Esophagus muscularis mucosa (tissue), 4 donors: ENCODE measurements around the gene WDR48.

Experiments
- EP300 ChIP-seq: sonication (generic); formaldehyde crosslinking; IDR thresholded peaks from one replicate; pipeline ENCODE4 v1.6.1; 2017; ENCODE audit warnings: antibody characterized with exemption
- POLR2A ChIP-seq: fragments of 450-650 bp; IDR thresholded peaks from one replicate; pipeline ENCODE4 v1.6.1; 2017; ENCODE audit warnings: antibody characterized with exemption, moderate library complexity, mild to moderate bottlenecking, low read depth
- POLR2AphosphoS5 ChIP-seq, 2 donors: sonication (generic); formaldehyde crosslinking; IDR thresholded peaks; one replicate each; pipeline ENCODE4 v1.6.1; 2017; ENCODE audit warnings: antibody characterized with exemption in 2 of 2
- TF ChIP-seq, protein P1 (sequence below), 3 experiments: fragments of 200-600 bp in 2 of 3; fragments of 450-650 bp in 1 of 3; sonication (generic) in 2 of 3; IDR thresholded peaks; one replicate each; pipeline ENCODE4 v1.5.1; 2017 to 2019; ENCODE audit warnings: antibody characterized with exemption in 3 of 3, mild to moderate bottlenecking in 2 of 3, moderate library complexity in 1 of 3

DNA sequence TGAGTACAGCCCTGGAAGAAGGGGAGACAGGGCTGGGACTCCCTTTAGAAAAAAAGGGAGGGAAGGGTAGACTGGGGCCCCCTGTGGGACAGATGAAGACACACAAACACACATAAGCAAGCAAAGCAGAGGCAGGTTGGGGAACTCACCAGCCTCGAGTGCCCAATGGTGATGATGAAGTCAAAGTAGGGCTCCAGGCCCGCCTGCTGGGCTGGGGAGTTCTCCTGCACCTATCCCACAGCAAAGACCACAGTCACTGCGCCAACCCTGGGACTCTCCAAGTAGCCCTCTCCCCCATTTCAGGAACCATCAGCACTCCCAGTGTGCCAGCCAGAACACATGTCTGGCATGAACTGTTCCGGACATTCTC lies 51.5 kb downstream of the WDR48 start:
- TF ChIP-seq, protein P1, sequence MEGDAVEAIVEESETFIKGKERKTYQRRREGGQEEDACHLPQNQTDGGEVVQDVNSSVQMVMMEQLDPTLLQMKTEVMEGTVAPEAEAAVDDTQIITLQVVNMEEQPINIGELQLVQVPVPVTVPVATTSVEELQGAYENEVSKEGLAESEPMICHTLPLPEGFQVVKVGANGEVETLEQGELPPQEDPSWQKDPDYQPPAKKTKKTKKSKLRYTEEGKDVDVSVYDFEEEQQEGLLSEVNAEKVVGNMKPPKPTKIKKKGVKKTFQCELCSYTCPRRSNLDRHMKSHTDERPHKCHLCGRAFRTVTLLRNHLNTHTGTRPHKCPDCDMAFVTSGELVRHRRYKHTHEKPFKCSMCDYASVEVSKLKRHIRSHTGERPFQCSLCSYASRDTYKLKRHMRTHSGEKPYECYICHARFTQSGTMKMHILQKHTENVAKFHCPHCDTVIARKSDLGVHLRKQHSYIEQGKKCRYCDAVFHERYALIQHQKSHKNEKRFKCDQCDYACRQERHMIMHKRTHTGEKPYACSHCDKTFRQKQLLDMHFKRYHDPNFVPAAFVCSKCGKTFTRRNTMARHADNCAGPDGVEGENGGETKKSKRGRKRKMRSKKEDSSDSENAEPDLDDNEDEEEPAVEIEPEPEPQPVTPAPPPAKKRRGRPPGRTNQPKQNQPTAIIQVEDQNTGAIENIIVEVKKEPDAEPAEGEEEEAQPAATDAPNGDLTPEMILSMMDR (IDR thresholded peaks at IDR 0.05) = no peak
- TF ChIP-seq POLR2A (no peak), POLR2AphosphoS5 (IDR thresholded peaks at IDR 0.05) (no peak), EP300 (no peak)
